Upper lobe of right lung (tissue), 1 donor: ENCODE results near the gene NPHP4. TPM values are rescaled to one million over a fixed set of nuclear protein-coding genes. Genes with fewer than 3 reads are reported as not detected.

Experiments
- ATAC-seq: fragments of 200-7000 bp; cut with Tn5 transposase; one replicate; pipeline ENCODE4 v1.9.1; 2020; ENCODE audit warnings: mild to moderate bottlenecking, moderate library complexity
- DNase-seq: peaks from one replicate; pipeline ENCODE4 v3.0.0-alpha.2; 2020
- H3K27ac ChIP-seq: fragments of 200-600 bp; one replicate; pipeline ENCODE4 v1.8.0; 2022
- H3K27me3 ChIP-seq: fragments of 200-600 bp; one replicate; pipeline ENCODE4 v1.8.0; 2022; ENCODE audit warnings: mild to moderate bottlenecking
- H3K36me3 ChIP-seq: fragments of 200-600 bp; one replicate; pipeline ENCODE4 v1.8.0; 2022
- H3K4me1 ChIP-seq: fragments of 200-600 bp; one replicate; pipeline ENCODE4 v1.8.0; 2022
- H3K4me3 ChIP-seq: fragments of 200-600 bp; one replicate; pipeline ENCODE4 v1.8.0; 2022; ENCODE audit warnings: mild to moderate bottlenecking
- H3K9me3 ChIP-seq: fragments of 200-600 bp; one replicate; pipeline ENCODE4 v1.8.0; 2022
- intact Hi-C: fragments of 100-400 bp; cut with DNase I; formaldehyde crosslinking; loops from one replicate; pipeline ENCODE4 v1.11.0; 2022
- total RNA-seq: library from RNA; stranded (reverse); fragmentation: NEBNext Ultra II Directional; extraction: Animal tissue kit (Norgen Biotek cat#: 25700); gene quantifications from one replicate; pipeline ENCODE4 v1.2.1, GENCODE V29; 2021
- TF ChIP-seq, protein P1 (sequence below): fragments of 200-600 bp; IDR thresholded peaks from one replicate; pipeline ENCODE4 v1.8.0; 2022; ENCODE audit warnings: antibody characterized with exemption
- donor health status: DM: no; HTN: yes; CAD: no; lungs with severe emphysema.

The NPHP4 gene
- total RNA-seq, 1 donor from 2014 or later = 14.6 TPM

DNA sequence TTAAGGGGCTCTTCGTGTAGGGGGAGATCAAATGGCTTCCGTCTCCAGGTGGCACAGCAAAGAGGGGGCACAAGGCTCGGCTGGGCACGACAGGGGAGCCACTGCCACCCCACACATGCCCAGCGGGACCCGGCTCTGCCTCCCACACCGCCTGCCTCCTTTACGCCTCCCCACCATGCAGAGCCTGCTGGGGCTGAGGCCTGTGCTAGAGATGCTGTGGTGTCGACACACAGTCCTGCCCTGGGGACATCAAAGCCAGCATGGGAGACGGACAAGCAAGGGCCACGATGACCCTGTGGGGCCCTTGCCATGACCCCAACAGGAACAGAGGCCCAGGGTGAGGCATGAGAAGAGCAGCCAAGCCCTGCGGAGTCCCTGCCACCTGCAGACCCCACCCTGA lies 102.8 kb downstream of the NPHP4 start:
- ATAC-seq (no peak), DNase-seq (no peak)
- TF ChIP-seq, protein P1, sequence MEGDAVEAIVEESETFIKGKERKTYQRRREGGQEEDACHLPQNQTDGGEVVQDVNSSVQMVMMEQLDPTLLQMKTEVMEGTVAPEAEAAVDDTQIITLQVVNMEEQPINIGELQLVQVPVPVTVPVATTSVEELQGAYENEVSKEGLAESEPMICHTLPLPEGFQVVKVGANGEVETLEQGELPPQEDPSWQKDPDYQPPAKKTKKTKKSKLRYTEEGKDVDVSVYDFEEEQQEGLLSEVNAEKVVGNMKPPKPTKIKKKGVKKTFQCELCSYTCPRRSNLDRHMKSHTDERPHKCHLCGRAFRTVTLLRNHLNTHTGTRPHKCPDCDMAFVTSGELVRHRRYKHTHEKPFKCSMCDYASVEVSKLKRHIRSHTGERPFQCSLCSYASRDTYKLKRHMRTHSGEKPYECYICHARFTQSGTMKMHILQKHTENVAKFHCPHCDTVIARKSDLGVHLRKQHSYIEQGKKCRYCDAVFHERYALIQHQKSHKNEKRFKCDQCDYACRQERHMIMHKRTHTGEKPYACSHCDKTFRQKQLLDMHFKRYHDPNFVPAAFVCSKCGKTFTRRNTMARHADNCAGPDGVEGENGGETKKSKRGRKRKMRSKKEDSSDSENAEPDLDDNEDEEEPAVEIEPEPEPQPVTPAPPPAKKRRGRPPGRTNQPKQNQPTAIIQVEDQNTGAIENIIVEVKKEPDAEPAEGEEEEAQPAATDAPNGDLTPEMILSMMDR = no peak
- no peak overlapping the region for H3K4me3 ChIP-seq
- no peak overlapping the region for H3K27ac ChIP-seq
- H3K4me1 ChIP-seq = no peaks in the 10 kb centered on the region
- no peaks in the 10 kb centered on the region for H3K36me3 ChIP-seq
- intact Hi-C loops = no loop called here
- no peaks in the 10 kb centered on the region for H3K9me3 ChIP-seq
- H3K27me3 ChIP-seq = no peaks in the 10 kb centered on the region

DNA sequence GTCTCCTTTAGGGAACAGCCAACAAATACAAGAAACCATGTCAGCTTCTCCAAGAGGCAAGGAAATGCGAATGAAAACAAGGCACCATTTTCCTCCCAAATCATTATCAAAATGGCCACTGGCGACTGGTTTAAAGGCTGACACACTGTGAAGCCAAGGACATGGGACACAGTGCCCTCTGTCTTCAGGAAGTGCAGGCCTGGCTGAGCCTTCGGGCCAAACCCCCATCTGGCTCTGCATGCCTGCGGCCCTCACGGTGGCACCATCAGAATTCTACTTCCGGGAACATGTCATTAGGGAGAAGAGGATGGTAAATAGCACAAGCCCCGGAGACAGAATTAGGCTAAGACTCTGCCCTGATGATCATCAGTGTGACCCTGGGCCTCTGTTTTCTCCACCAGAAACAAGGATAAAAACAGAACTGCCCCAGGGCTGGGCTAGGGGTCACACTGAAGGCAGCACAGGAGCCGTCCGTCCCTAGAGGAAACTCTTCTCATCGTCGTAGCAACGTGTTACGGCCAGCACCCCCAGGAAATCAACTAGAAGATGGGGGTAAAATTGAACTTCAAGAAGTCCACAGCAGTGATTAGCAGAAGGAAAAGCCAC lies 103.5 kb downstream of the NPHP4 start:
- Histone ChIP-seq H3K27me3 (no peaks in the 10 kb centered on the region), H3K9me3 (no peaks in the 10 kb centered on the region), H3K4me3 (no peak overlapping the region), H3K27ac (no peak overlapping the region), H3K4me1 (no peaks in the 10 kb centered on the region), H3K36me3 (no peaks in the 10 kb centered on the region)
- DNase-seq (no peak), ATAC-seq (no peak)
- intact Hi-C loops = no loop called here
- TF ChIP-seq, protein P1 = no peak

DNA sequence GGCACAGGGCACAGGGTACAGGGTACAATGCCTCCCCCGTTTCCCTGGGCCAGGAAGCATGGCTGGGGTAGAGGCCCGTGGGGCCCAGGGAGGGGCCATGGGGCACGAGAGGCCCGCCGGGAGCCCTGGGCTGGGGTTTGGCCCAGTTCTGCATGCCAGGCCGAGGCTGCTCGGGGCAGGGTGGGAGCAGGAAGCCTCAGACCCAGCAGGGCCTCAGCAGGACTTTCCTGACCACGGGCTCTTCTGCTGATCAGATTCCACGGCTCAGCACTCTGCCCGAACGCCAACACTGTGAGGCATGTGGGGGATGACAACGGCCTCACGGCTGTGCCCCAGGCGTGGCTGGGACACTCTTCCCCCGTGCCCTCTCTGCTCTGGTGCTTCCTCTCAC lies 104.3 kb downstream of the NPHP4 start:
- DNase-seq = no peak
- no peak for ATAC-seq
- intact Hi-C loops = no loop called here
- no peaks in the 10 kb centered on the region for H3K4me1 ChIP-seq
- no peaks in the 10 kb centered on the region for H3K9me3 ChIP-seq
- TF ChIP-seq, protein P1 = no peak
- H3K36me3 ChIP-seq = no peaks in the 10 kb centered on the region
- H3K27me3 ChIP-seq = no peaks in the 10 kb centered on the region
- no peak overlapping the region for H3K27ac ChIP-seq
- H3K4me3 ChIP-seq = no peak overlapping the region

DNA sequence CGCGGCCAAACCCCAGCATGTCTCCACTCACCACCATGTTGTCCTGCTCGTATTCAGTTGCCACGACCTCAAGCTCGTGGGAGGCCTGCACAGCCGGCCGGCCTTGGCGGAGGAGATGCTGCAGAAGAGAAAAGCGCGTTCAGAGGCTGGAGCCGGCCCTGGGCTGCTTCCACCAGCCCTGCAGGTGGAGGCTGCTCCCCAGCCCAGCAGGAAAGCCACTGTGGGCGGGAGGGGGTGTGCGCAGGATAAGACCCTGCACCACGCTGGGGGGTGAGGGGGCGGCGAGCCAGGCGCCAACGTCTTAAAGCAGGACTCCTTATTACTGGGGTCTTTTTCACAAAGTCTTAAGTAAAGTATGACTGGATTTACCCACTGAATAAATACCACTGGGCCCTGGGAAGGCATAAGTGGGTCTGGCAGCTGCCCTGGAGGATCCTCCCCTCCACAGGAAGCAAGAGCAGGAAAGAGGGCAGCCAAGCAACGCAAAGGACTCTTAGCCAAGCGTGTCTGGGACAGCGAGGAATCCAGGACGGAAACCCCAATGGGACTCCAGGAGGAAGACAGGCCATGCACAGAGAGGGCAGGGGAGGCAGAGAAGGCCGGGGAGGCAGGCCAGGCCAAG lies 104.8 kb downstream of the NPHP4 start:
- no peak for DNase-seq

DNA sequence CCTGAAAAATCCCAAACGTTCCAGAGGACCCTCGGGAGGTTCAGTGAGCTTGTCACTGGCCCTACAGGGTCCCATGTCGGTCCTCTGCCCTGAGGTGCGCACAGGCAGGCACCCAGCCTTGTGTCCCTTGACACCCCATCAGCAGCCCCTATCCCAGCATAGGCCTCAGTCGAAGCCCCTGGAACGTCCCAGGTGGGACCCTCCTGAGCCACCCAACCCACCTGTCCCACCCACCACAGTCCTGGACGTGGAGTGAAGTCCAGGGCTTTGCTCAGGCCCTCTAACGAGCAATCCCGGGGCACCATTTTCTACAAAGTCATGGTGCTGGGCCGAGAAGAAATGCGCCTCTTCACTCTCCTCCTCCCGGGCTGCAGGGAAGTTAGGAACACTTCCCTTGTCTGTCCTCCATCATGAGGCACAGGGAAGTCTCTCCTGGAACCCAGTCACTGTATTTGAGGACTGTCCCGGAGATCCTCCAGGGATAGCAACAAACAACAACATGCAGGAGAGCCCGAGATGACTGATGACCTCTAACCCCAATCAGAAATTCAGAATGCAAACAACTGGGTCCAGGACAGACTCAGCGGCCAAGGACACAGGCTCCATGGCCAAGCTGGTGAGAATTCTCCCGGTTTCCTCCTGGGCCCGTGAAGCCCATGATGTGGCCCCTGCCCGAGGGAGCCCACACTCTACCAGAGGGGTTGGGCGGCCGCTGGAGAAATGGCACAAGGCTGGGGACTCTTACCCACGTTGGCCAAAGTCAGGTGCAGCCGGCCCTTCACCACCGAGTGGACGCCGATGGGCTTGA lies 105.5 kb downstream of the NPHP4 start:
- intact Hi-C loops = no loop called here

More for the DNA sequence above, 104.8 kb downstream of the NPHP4 start:
- no peak for ATAC-seq
- TF ChIP-seq, protein P1 = no peak
- Histone ChIP-seq H3K9me3 (no peaks in the 10 kb centered on the region), H3K27me3 (no peaks in the 10 kb centered on the region), H3K4me3 (no peak overlapping the region), H3K4me1 (no peaks in the 10 kb centered on the region), H3K27ac (no peak overlapping the region), H3K36me3 (no peaks in the 10 kb centered on the region)
- intact Hi-C loops = no loop called here

More for the DNA sequence above, 105.5 kb downstream of the NPHP4 start:
- Histone ChIP-seq H3K9me3 (no peaks in the 10 kb centered on the region), H3K4me1 (no peaks in the 10 kb centered on the region), H3K27me3 (no peaks in the 10 kb centered on the region), H3K27ac (no peak overlapping the region), H3K4me3 (no peak overlapping the region), H3K36me3 (no peaks in the 10 kb centered on the region)
- TF ChIP-seq, protein P1 = no peak
- ATAC-seq (no peak), DNase-seq (no peak)
